IMR-90 (cell line): ENCODE results near the gene YKT6. TPM values are rescaled to one million over a fixed set of nuclear protein-coding genes. Genes with fewer than 3 reads are reported as not detected.

Source experiments
- ATAC-seq: fragments of 200-7000 bp; cut with Tn5 transposase; 2 replicates; pipeline ENCODE4 v1.9.1; 2020; ENCODE audit warnings: low read depth, mild to moderate bottlenecking, moderate library complexity
- BruUV-seq: library from RNA; stranded (reverse); fragments of 400-500 nt; replicated peaks from 2 replicates; lab custom pipeline; 2021; lab: Mats Ljungman, UMichigan
- CTCF ChIA-PET: fragments of 300-600 bp; formaldehyde crosslinking; extraction: SDS; loops from one replicate; lab custom pipeline; 2021; ENCODE audit warnings: antibody characterized with exemption; lab: Yijun Ruan, JAX
- POLR2A ChIA-PET: fragments of 300-600 bp; sonication (Branson Sonifier 250); formaldehyde crosslinking; loops from one replicate; lab custom pipeline; 2022; ENCODE audit warnings: antibody characterized with exemption; ENCODE audit not compliant: unreplicated experiment; lab: Charles Lee
- DNase-seq: peaks from one replicate; pipeline ENCODE4 v3.0.0; 2013
- H2AFZ ChIP-seq: replicated peaks from 2 replicates; pipeline ENCODE3; 2013; ENCODE audit warnings: low read length, mild to moderate bottlenecking; ENCODE audit not compliant: poor library complexity
- H2AK5ac ChIP-seq: 2 replicates; pipeline ENCODE4 v1.6.1; 2013; ENCODE audit warnings: low read depth, low read length, inconsistent platforms
- H2AK9ac ChIP-seq: replicated peaks from 2 replicates; pipeline ENCODE3; 2013; ENCODE audit warnings: mild to moderate bottlenecking, low read depth, low read length, moderate library complexity; ENCODE audit not compliant: poor library complexity
- H2BK120ac ChIP-seq: 2 replicates; pipeline ENCODE4 v1.6.1; 2013; ENCODE audit warnings: low read depth, low read length, inconsistent platforms
- H2BK15ac ChIP-seq: 3 replicates; pipeline ENCODE4 v1.6.1; 2013; ENCODE audit warnings: low read depth, low read length, inconsistent platforms
- H2BK20ac ChIP-seq: 2 replicates; pipeline ENCODE4 v1.6.1; 2013; ENCODE audit warnings: low read depth, mild to moderate bottlenecking, inconsistent platforms, low read length, moderate library complexity
- H2BK5ac ChIP-seq: 2 replicates; pipeline ENCODE4 v1.6.1; 2013; ENCODE audit warnings: mild to moderate bottlenecking, low read depth, low read length, inconsistent platforms; ENCODE audit not compliant: poor library complexity, severe bottlenecking
- H3K14ac ChIP-seq: replicated peaks from 2 replicates; pipeline ENCODE4 v1.6.1; 2013; ENCODE audit warnings: low read depth, low read length, inconsistent platforms
- H3K18ac ChIP-seq: 2 replicates; pipeline ENCODE4 v1.6.1; 2013; ENCODE audit warnings: low read depth, low read length, control low read depth
- H3K23ac ChIP-seq: 2 replicates; pipeline ENCODE4 v1.6.1; 2013; ENCODE audit warnings: low read depth, low read length, inconsistent platforms
- H3K27ac ChIP-seq: 2 replicates; pipeline ENCODE4 v1.5.1; 2013; ENCODE audit warnings: mild to moderate bottlenecking, control low read depth, low read length; ENCODE audit not compliant: insufficient read depth
- H3K27me3 ChIP-seq: 2 replicates; pipeline ENCODE4 v1.6.1; 2013; ENCODE audit warnings: low read length; ENCODE audit not compliant: control insufficient read depth, insufficient read depth
- H3K36me3 ChIP-seq: 2 replicates; pipeline ENCODE4 v1.6.1; 2013; ENCODE audit warnings: low read length, mixed read lengths; ENCODE audit not compliant: control insufficient read depth, insufficient read depth
- H3K4ac ChIP-seq: 2 replicates; pipeline ENCODE4 v1.6.1; 2013; ENCODE audit warnings: low read depth, low read length, inconsistent platforms
- H3K4me1 ChIP-seq: 2 replicates; pipeline ENCODE4 v1.6.1; 2013; ENCODE audit warnings: low read length, mixed read lengths; ENCODE audit not compliant: control insufficient read depth, insufficient read depth
- H3K4me2 ChIP-seq: 2 replicates; pipeline ENCODE4 v1.6.1; 2013; ENCODE audit warnings: low read depth, mild to moderate bottlenecking, control low read depth, low read length, moderate library complexity
- H3K4me3 ChIP-seq: 2 replicates; pipeline ENCODE4 v1.5.1; 2013; ENCODE audit warnings: low read depth, mild to moderate bottlenecking, control low read depth, low read length, moderate library complexity; ENCODE audit not compliant: insufficient read depth
- H3K56ac ChIP-seq: 2 replicates; pipeline ENCODE4 v1.6.1; 2013; ENCODE audit warnings: low read length, inconsistent platforms; ENCODE audit not compliant: insufficient read depth; ENCODE audit errors: extremely low read depth
- H3K79me1 ChIP-seq, 2 experiments: 2 replicates each; pipeline ENCODE4 v1.6.1; 2013; ENCODE audit warnings: low read length in 2 of 2, inconsistent platforms in 1 of 2, low read depth in 1 of 2
- H3K9ac ChIP-seq: 2 replicates; pipeline ENCODE4 v1.6.1; 2013; ENCODE audit warnings: low read depth, low read length, control low read depth
- H3K9me1 ChIP-seq: 2 replicates; pipeline ENCODE4 v1.6.1; 2013; ENCODE audit warnings: low read length, inconsistent platforms; ENCODE audit not compliant: insufficient read depth
- H3K9me3 ChIP-seq: 2 replicates; pipeline ENCODE4 v1.6.1; 2013; ENCODE audit warnings: low read length; ENCODE audit not compliant: control insufficient read depth, insufficient read depth
- H4K20me1 ChIP-seq: 2 replicates; pipeline ENCODE4 v1.6.1; 2013; ENCODE audit warnings: low read length, inconsistent platforms; ENCODE audit not compliant: insufficient read depth
- H4K5ac ChIP-seq: 2 replicates; pipeline ENCODE4 v1.6.1; 2013; ENCODE audit warnings: mild to moderate bottlenecking, low read depth, low read length, control low read depth
- H4K8ac ChIP-seq, 2 experiments: 2 replicates each; pipeline ENCODE4 v1.6.1; 2013; ENCODE audit warnings: low read depth in 2 of 2, low read length in 2 of 2, control low read depth in 1 of 2, inconsistent platforms in 1 of 2
- H4K91ac ChIP-seq: 2 replicates; pipeline ENCODE4 v1.6.1; 2013; ENCODE audit warnings: low read depth, low read length, inconsistent platforms; ENCODE audit not compliant: insufficient read depth
- CTCF ChIP-seq: conservative IDR thresholded peaks from 2 replicates; pipeline ENCODE4 v1.5.1; 2012; ENCODE audit warnings: mild to moderate bottlenecking, low read depth, low read length, improper control_type of control experiment
- ELK1 ChIP-seq: fragments of 150-350 bp; IDR thresholded peaks from 2 replicates; pipeline ENCODE4 v1.6.1; 2016; ENCODE audit warnings: low read depth, mild to moderate bottlenecking, low read length, moderate library complexity, borderline replicate concordance
- MAZ ChIP-seq: IDR thresholded peaks from 2 replicates; pipeline ENCODE4 v1.6.1; 2012; ENCODE audit warnings: low read depth, mild to moderate bottlenecking, low read length, improper control_type of control experiment, moderate library complexity, borderline replicate concordance
- NFE2L2 ChIP-seq: fragments of 150-350 bp; IDR thresholded peaks from 2 replicates; pipeline ENCODE4 v1.6.1; 2016; ENCODE audit warnings: low read depth, mild to moderate bottlenecking, low read length
- RAD21 ChIP-seq: IDR thresholded peaks from 2 replicates; pipeline ENCODE4 v1.6.1; 2012; ENCODE audit warnings: low read length, improper control_type of control experiment
- SMC3 ChIP-seq: fragments of 150-350 bp; IDR thresholded peaks from 2 replicates; pipeline ENCODE4 v1.6.1; 2016; ENCODE audit warnings: low read depth, mild to moderate bottlenecking, antibody characterized with exemption, low read length, moderate library complexity
- WGBS, 2 experiments: methylation state at CpG; one replicate each; pipeline versions ENCODE4 v1.1.5 to v1.1.7; 2013; ENCODE audit warnings: missing lambda C conversion rate in 2 of 2; ENCODE audit not compliant: insufficient read length in 1 of 2; ENCODE audit errors: extremely low coverage in 2 of 2; 5-methylcytosine and 5-hydroxymethylcytosine counted together
- dilution Hi-C: fragments of 300-500 bp; cut with HindIII; formaldehyde crosslinking; loops from one replicate; pipeline ENCODE4 v1.14.3; 2018; ENCODE audit warnings: low sequenced_read_pairs; ENCODE audit not compliant: unreplicated experiment
- in situ Hi-C: fragments of 300-500 bp; cut with MboI; formaldehyde crosslinking; loops from 3 replicates; pipeline ENCODE4 v1.14.3; 2019; ENCODE audit warnings: low sequenced_read_pairs, inconsistent platforms, mixed read lengths
- intact Hi-C: fragments of 100-400 bp; cut with micrococcal nuclease; formaldehyde crosslinking; loops from 2 replicates; pipeline ENCODE4 v1.10.0; 2022
- polyA plus RNA-seq, 3 experiments: library from polyadenylated mRNA; depleted of rRNA; stranded (reverse); fragments of >200 nt; gene quantifications; 2 replicates each; pipeline ENCODE4 v1.2.3, GENCODE V29; 2012; ENCODE audit warnings: low replicate concordance in 1 of 3
- total RNA-seq: library from RNA; depleted of rRNA; stranded (reverse); fragments of >200 nt; gene quantifications from 2 replicates; pipeline ENCODE4 v1.2.3, GENCODE V29; 2012

Gene YKT6
- total and polyA plus RNA-seq, 2 of the 4 experiments (the other 2 are of a cell fraction): 115 to 120 TPM

- BruUV-seq: no TSS peak
- intact Hi-C loops: no loop called here
- no peaks in the 10 kb centered on the region; the same call in 1 of the 2 replicates for H3K36me3 ChIP-seq
- peaks cover 24% of the 10 kb centered on the region for H3K27me3 ChIP-seq
- no peak overlapping the region for H3K18ac ChIP-seq
- no peak overlapping the region for H3K23ac ChIP-seq
- no peak overlapping the region for H3K56ac ChIP-seq
- no peak overlapping the region for H2AK9ac ChIP-seq
- H3K9me1 ChIP-seq: no peaks in the 10 kb centered on the region
- POLR2A ChIA-PET: no interaction called here
- no peak overlapping the region for H3K4me2 ChIP-seq
- no peak overlapping the region for H4K8ac ChIP-seq
- no peak overlapping the region for H3K14ac ChIP-seq
- dilution Hi-C loops: no loop called here
- no peak overlapping the region for H4K5ac ChIP-seq
- no peak overlapping the region for H2BK20ac ChIP-seq
- H2BK5ac ChIP-seq: no peak overlapping the region
- no peak overlapping the region for H2AK5ac ChIP-seq
- CTCF ChIA-PET: no interaction called here
- no peak overlapping the region for H3K4me3 ChIP-seq
- peaks cover 3% of the 10 kb centered on the region for H3K9me3 ChIP-seq
- H3K9ac ChIP-seq: no peak overlapping the region
- H4K20me1 ChIP-seq: peaks cover 6% of the 10 kb centered on the region; the same call in 1 of the 2 replicates
- no peaks in the 10 kb centered on the region for H3K4me1 ChIP-seq
- DNase-seq: no peak
- no peak overlapping the region for H4K91ac ChIP-seq
- TF ChIP-seq ELK1 (no peak), NFE2L2 (no peak), MAZ (no peak), CTCF (no peak), RAD21 (no peak), SMC3 (no peak)
- no peak overlapping the region for H2BK120ac ChIP-seq
- no peak for ATAC-seq
- no peak overlapping the region for H2AFZ ChIP-seq
- H3K27ac ChIP-seq: no peak overlapping the region
- 94% methylated on average over 16 of the region's 26 CpGs; no CpG with 5 or more reads in 1 of the 2 experiments for WGBS, 2 experiments
- H2BK15ac ChIP-seq: no peak overlapping the region
- H3K4ac ChIP-seq: no peak overlapping the region
- no peaks in the 10 kb centered on the region for H3K79me1 ChIP-seq
- in situ Hi-C loops: no loop called here
Measured at GRCh38 chr7:44220046-44220357, 19.2 kb downstream of the YKT6 start.
